ENCODE measurements around the gene MFGE8. TPM values are rescaled to one million over a fixed set of nuclear protein-coding genes. Genes with fewer than 3 reads are reported as not detected.
"Not testable (repeated sequence)": the region's sequence is repeated elsewhere in the genome, so short reads cannot be mapped to it uniquely, and the experiment has no call there.

MFGE8 gene
- total RNA-seq, 2 experiments from 2014 or later, result 29.0 to 34.0 TPM

DNA sequence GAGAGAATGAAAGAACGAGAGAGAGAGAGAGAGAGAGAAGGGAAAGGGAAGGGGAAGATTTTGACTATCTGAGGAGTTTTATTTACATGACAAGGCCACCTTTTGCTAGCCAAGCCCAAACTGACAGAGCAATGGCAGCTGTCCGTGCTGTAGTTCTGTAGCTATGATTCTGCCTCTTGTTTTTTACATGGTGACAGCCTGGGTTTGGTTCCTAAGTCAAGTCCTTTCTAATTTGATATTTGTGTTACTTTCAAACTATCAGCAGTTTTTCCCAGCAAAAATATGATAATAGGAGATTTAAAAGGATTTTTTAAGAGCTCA lies 26.3 kb upstream of the MFGE8 start:
- Mint-ChIP-seq H3K9me3 (no peaks in the 10 kb centered on the region), H3K27me3 (no peaks in the 10 kb centered on the region), H3K27ac (no peak overlapping the region), H3K4me1 (ENCODE audit: low read depth) (no peaks in the 10 kb centered on the region), H3K4me3 (no peak overlapping the region), H3K36me3 (ENCODE audit: low read depth) (no peaks in the 10 kb centered on the region)
- ChIA-PET POLR2A (no interaction called here), CTCF (interaction anchor here (1.9 kb wide), 1 partner anchor 35 kb away, joined by 6 read pairs; no protein-coding TSS in a partner anchor)
- DNase-seq, result no peak
- ATAC-seq, result no peak
- TF ChIP-seq, protein P1, sequence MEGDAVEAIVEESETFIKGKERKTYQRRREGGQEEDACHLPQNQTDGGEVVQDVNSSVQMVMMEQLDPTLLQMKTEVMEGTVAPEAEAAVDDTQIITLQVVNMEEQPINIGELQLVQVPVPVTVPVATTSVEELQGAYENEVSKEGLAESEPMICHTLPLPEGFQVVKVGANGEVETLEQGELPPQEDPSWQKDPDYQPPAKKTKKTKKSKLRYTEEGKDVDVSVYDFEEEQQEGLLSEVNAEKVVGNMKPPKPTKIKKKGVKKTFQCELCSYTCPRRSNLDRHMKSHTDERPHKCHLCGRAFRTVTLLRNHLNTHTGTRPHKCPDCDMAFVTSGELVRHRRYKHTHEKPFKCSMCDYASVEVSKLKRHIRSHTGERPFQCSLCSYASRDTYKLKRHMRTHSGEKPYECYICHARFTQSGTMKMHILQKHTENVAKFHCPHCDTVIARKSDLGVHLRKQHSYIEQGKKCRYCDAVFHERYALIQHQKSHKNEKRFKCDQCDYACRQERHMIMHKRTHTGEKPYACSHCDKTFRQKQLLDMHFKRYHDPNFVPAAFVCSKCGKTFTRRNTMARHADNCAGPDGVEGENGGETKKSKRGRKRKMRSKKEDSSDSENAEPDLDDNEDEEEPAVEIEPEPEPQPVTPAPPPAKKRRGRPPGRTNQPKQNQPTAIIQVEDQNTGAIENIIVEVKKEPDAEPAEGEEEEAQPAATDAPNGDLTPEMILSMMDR (IDR thresholded peaks at IDR 0.05), result no peak
- intact Hi-C loops (cut with micrococcal nuclease), result no loop called here

DNA sequence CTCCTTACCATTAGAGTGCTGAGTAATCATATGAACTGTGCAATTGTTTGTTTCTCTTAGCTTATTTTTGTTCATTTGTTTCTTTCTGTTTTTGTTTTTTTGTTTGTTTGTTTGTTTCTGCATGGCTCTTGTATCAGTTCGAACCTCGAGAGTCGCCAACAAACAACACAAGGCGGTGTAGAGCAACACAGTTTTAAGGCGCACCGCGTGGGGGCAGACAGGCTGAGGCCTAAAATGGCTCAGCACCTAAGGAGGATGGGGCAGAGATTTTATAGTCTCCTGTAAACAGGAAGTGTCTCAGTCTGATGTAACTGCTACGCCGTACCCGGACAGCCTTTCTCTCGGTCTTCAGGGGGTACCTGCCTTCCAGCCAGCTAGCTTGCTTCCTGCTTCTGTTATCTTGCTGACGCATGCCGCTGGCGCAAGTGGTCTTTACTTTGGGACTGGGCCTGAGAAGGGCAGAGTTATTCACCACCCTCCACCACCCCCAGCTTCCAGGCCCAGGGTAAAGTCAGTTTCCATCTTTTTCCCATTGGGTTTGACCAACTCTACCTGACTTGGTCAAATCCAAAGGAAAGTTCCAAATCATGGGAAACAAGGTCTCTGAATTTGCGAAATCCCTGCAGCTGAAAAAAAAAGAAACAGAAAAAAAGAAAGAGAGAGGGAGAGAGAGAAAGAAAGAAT lies 25.8 kb upstream of the MFGE8 start:
- ATAC-seq (no peak), DNase-seq (no peak)
- TF ChIP-seq, protein P1 (IDR thresholded peaks at IDR 0.05), result no peak
- Mint-ChIP-seq H3K9me3 (no peaks in the 10 kb centered on the region), H3K27ac (no peak overlapping the region), H3K4me1 (ENCODE audit: low read depth) (no peaks in the 10 kb centered on the region), H3K4me3 (no peak overlapping the region), H3K36me3 (ENCODE audit: low read depth) (no peaks in the 10 kb centered on the region), H3K27me3 (no peaks in the 10 kb centered on the region)
- intact Hi-C loops (cut with micrococcal nuclease), result no loop called here
- ChIA-PET CTCF (interaction anchor here (1.9 kb wide), 1 partner anchor 34 kb away, joined by 6 read pairs; no protein-coding TSS in a partner anchor), POLR2A (no interaction called here)

DNA sequence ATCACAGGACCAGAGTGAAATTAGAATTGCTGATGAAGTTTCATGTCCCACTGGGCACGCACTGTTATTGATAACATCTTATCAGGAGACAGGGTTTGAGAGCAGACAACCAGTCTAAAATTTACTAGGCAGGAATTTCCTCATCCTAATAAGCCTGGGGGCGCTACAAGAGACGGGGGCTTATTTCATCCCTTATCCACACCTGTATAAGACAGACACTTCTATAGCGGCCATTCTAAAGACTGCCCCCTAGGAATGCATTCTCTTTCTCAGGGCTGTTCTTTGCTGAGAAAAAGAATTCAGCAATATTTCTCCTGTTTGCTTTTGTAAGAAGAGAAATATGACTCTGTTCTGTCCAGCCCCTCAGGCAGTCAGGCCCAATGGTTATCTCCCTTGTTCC lies 21.3 kb upstream of the MFGE8 start:
- H3K27ac Mint-ChIP-seq; H3K27me3 Mint-ChIP-seq; H3K4me3 Mint-ChIP-seq; H3K4me1 Mint-ChIP-seq (ENCODE audit: low read depth); intact Hi-C loops (cut with micrococcal nuclease); DNase-seq; ATAC-seq; H3K9me3 Mint-ChIP-seq; H3K36me3 Mint-ChIP-seq (ENCODE audit: low read depth); CTCF ChIA-PET: not testable (repeated sequence)
- POLR2A ChIA-PET, result interaction anchor here (0.7 kb wide), 1 partner anchor 41 kb away, joined by 3 read pairs; no protein-coding TSS in a partner anchor

DNA sequence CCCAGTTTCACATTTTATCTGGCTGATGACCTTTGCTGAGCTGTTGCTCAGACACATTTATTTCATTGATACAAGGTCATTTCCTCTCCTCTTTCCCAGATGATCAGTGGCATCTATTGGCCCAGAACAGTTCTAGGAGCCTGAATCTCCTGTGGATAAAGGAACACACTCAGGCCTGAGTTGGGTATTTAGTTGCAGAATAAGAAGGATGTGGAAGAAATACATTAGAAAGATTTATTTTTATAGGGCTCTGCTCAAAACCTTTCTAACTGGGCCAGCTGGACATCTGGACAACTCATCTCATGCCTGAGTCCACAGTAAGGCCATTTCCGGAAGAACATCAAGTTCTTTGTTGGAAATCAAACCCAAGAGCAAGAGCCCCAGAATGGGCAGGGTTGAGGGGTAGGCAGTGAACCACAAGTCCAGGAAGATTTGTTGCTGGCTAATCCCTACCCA lies 19.7 kb upstream of the MFGE8 start:
- Mint-ChIP-seq H3K4me1 (ENCODE audit: low read depth) (no peaks in the 10 kb centered on the region), H3K27me3 (peaks cover 8% of the 10 kb centered on the region), H3K9me3 (peaks cover 2% of the 10 kb centered on the region), H3K27ac (no peak overlapping the region), H3K36me3 (ENCODE audit: low read depth) (no peaks in the 10 kb centered on the region), H3K4me3 (no peak overlapping the region)
- ChIA-PET POLR2A (no interaction called here), CTCF (no interaction called here)
- intact Hi-C loops (cut with micrococcal nuclease), result no loop called here
- ATAC-seq (no peak), DNase-seq (no peak)
- TF ChIP-seq, protein P1 (IDR thresholded peaks at IDR 0.05), result no peak

DNA sequence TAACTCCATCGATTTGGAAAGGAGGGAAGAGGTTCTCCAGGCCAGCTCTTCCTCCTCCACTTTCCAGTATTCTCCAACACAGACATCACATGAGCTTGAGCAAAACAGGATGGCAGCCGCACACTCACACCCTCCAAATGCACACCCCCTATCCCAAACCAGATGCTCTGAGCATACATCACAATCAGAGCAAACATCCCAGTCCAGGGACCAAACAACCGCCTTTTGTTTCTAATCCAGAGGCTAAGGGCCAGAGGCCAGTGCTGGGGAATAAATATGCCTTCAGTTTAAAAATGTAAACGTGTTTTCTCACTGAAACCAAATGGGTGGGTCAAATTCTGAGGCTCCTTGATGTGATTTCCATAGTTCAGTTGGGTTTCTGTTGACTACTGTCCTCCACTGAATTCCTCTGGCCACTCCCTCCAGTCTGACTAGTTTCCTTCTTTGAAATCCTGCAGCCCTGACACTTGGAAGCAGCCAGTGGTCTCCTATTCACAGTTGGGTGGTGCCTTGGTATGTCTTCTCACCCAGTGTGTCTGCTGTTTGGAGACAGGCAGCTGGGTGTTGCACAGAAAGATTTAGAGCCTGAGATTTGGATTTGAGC lies 19.2 kb upstream of the MFGE8 start:
- H3K27ac Mint-ChIP-seq, result no peak overlapping the region
- TF ChIP-seq, protein P1 (IDR thresholded peaks at IDR 0.05), result no peak
- POLR2A ChIA-PET, result interaction anchor here (0.5 kb wide), 1 partner anchor 129 kb away, joined by 3 read pairs; no protein-coding TSS in a partner anchor
- DNase-seq (no peak), ATAC-seq (no peak)
- CTCF ChIA-PET, result no interaction called here
- H3K27me3 Mint-ChIP-seq, result peaks cover 8% of the 10 kb centered on the region
- peaks cover 2% of the 10 kb centered on the region for H3K9me3 Mint-ChIP-seq
- intact Hi-C loops (cut with micrococcal nuclease), result no loop called here
- H3K4me1 Mint-ChIP-seq (ENCODE audit: low read depth), result no peaks in the 10 kb centered on the region
- H3K36me3 Mint-ChIP-seq (ENCODE audit: low read depth), result no peaks in the 10 kb centered on the region
- no peak overlapping the region for H3K4me3 Mint-ChIP-seq

Data from activated CD8-positive, alpha-beta T cell treated with anti-CD3 and anti-CD28 coated beads for 36 hours (primary cell).